Left ventricle myocardium inferior (tissue), 1 donor: ENCODE measurements around the gene EDIL3. TPM values are rescaled to one million over a fixed set of nuclear protein-coding genes. Genes with fewer than 3 reads are reported as not detected.
"Not testable (repeated sequence)": the region's sequence is repeated elsewhere in the genome, so short reads cannot be mapped to it uniquely, and the experiment has no call there.

Experiments
- DNase-seq: peaks from one replicate; pipeline ENCODE4 v3.0.0-alpha.2; 2020
- H3K27ac ChIP-seq: fragments of 200-600 bp; replicated peaks from 2 replicates; pipeline ENCODE4 v1.8.0; 2021
- H3K27me3 ChIP-seq: fragments of 200-600 bp; 2 replicates; pipeline ENCODE4 v1.8.0; 2021; ENCODE audit warnings: low read depth
- H3K36me3 ChIP-seq: fragments of 200-600 bp; 2 replicates; pipeline ENCODE4 v1.8.0; 2021
- H3K4me1 ChIP-seq: fragments of 200-600 bp; 2 replicates; pipeline ENCODE4 v1.8.0; 2021
- H3K4me3 ChIP-seq: fragments of 200-600 bp; 2 replicates; pipeline ENCODE4 v1.8.0; 2021; ENCODE audit warnings: mild to moderate bottlenecking, moderate library complexity
- H3K9me3 ChIP-seq: fragments of 200-600 bp; replicated peaks from 2 replicates; pipeline ENCODE4 v1.8.0; 2021
- CTCF ChIP-seq: fragments of 200-600 bp; IDR thresholded peaks from 2 replicates; pipeline ENCODE4 v1.8.0; 2021; ENCODE audit warnings: antibody characterized with exemption, mild to moderate bottlenecking, borderline replicate concordance
- intact Hi-C: fragments of 100-400 bp; cut with micrococcal nuclease; formaldehyde crosslinking; loops from one replicate; pipeline ENCODE4 v1.11.0; 2022
- total RNA-seq: library from RNA; stranded (reverse); fragmentation: NEBNext Ultra II Directional; extraction: Animal tissue kit (Norgen Biotek cat#: 25700); gene quantifications from one replicate; pipeline ENCODE4 v1.2.1, GENCODE V29; 2021
- donor health status: DM: no; HTN: yes; CAD: no; lungs with severe emphysema.

The EDIL3 gene
- total RNA-seq, 1 donor from 2014 or later: 3.5 TPM

- Histone ChIP-seq H3K4me1 (no peaks in the 10 kb centered on the region), H3K9me3 (no peaks in the 10 kb centered on the region), H3K4me3 (no peak overlapping the region), H3K27ac (no peak overlapping the region), H3K27me3 (no peaks in the 10 kb centered on the region), H3K36me3 (no peaks in the 10 kb centered on the region)
- no peak for TF ChIP-seq CTCF
- intact Hi-C loops: no loop called here
- DNase-seq: no peak
Observed at GRCh38 chr5:84306601-84307000, 78.1 kb downstream of the EDIL3 start.

DNA sequence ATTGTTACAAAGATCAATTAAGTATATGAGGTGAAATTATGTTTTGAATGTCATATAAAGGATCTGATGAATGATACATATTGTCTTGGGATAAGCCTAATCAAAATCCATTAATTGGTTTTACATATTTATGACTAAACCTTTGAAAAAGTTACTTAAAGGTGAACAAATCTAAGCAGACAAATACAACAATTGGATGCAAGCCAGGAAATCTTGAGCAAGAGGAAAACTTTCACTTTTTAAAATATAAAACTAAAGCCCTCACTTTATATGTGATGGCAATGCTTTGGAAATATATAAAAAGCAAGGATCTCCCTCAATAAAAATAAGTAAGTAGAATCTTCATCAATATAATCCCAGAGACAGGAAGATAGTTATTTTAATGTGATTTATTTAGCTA, 80.1 kb downstream of the EDIL3 start:
- TF ChIP-seq CTCF: no peak

GRCh38 chr5:84303315-84303714, 81.4 kb downstream of the EDIL3 start:
- Histone ChIP-seq H3K27me3 (no peaks in the 10 kb centered on the region), H3K4me1 (no peaks in the 10 kb centered on the region), H3K27ac (no peak overlapping the region), H3K9me3 (no peaks in the 10 kb centered on the region), H3K36me3 (no peaks in the 10 kb centered on the region), H3K4me3 (no peak overlapping the region)
- no peak for TF ChIP-seq CTCF
- no peak for DNase-seq
- intact Hi-C loops: no loop called here

More for the DNA sequence above, 80.1 kb downstream of the EDIL3 start:
- Histone ChIP-seq H3K9me3 (no peaks in the 10 kb centered on the region), H3K27me3 (no peaks in the 10 kb centered on the region), H3K4me1 (no peaks in the 10 kb centered on the region), H3K36me3 (no peaks in the 10 kb centered on the region), H3K27ac (no peak overlapping the region), H3K4me3 (no peak overlapping the region)
- no peak for DNase-seq
- intact Hi-C loops: no loop called here

DNA sequence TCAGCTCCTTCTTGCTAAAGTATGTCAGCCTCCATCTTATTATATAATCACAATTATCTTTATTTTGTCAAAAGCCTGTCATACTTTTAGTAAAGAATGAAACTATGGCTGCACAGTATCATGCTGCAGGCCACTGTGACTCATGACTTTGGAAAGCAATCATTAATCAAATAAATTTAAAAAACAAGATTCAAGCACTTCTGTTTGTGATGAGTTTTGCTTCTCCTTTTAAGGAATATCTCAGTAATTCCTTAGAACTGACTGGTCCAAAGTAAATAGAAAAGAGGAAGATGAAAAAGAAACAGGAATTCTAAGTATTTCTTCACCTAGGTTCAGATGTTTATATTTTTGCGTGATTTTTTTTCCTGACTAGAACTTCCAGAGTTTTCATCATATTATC, 83.1 kb downstream of the EDIL3 start:
- Histone ChIP-seq H3K4me1 (no peaks in the 10 kb centered on the region), H3K4me3 (no peak overlapping the region), H3K27me3 (no peaks in the 10 kb centered on the region), H3K27ac (no peak overlapping the region), H3K9me3 (peaks cover 3% of the 10 kb centered on the region), H3K36me3 (no peaks in the 10 kb centered on the region)
- TF ChIP-seq CTCF: no peak
- intact Hi-C loops: no loop called here
- no peak for DNase-seq

- intact Hi-C loops: no loop called here
- Histone ChIP-seq H3K27ac (no peak overlapping the region), H3K4me3 (no peak overlapping the region), H3K4me1 (no peaks in the 10 kb centered on the region), H3K27me3 (no peaks in the 10 kb centered on the region), H3K9me3 (peaks cover 3% of the 10 kb centered on the region), H3K36me3 (no peaks in the 10 kb centered on the region)
- no peak for TF ChIP-seq CTCF
- DNase-seq: no peak
Observed at GRCh38 chr5:84299959-84300358, 84.7 kb downstream of the EDIL3 start.

DNA sequence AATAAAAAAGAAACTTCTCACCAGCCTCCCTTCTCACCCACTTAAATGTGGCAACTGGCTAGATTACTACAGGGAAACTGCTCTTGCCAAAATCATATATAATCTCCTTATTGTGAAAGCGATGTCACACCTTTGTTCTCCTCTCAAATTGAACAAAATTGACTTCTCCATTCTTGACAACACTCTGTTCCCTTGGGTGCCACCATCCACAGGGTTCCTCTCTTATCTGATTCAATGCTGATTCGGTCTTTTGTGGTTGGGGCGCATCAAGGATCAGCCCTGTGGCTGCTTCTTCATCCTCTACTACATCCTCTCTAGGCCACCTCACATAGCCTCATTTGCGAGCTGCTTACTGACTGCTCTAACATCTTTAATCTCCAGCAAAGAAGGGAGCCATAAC, 86.1 kb downstream of the EDIL3 start:
- H3K27ac ChIP-seq: no peak overlapping the region
- intact Hi-C loops: no loop called here
- DNase-seq: no peak
- peaks cover 3% of the 10 kb centered on the region for H3K9me3 ChIP-seq
- TF ChIP-seq CTCF: no peak
- H3K36me3 ChIP-seq: no peaks in the 10 kb centered on the region
- H3K4me1 ChIP-seq: no peaks in the 10 kb centered on the region
- H3K27me3 ChIP-seq: no peaks in the 10 kb centered on the region
- H3K4me3 ChIP-seq: no peak overlapping the region

DNA sequence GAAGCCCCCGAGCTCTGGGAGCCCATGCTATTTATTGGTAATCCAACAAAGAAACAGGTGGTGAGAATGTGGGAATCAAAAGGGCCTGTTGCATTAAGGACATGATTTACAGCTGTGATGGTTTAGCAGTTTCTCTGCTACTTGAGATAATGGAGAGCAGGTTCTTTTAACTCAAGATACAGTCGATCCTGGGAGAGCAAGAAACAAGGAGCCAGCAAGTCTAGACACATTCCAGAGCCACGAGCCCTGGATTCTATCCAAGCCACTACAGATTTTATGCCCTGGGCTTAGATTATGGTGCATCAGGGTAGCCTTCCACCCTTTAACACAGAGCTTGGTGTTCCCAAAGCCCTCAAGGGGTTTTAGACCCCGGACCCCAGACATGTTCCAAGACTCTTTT, 87.0 kb downstream of the EDIL3 start:
- H3K27ac ChIP-seq, H3K9me3 ChIP-seq, DNase-seq, H3K4me3 ChIP-seq, intact Hi-C loops, H3K4me1 ChIP-seq, H3K27me3 ChIP-seq, H3K36me3 ChIP-seq: not testable (repeated sequence)
